GM19397 (cell line): Measurements from ENCODE around the gene CBY1.

ENCODE experiments used
- ATAC-seq: cut with Tn5 transposase; IDR thresholded peaks from one replicate; pipeline ENCODE4 v1.9.1; 2021; ENCODE audit warnings: mild to moderate bottlenecking, moderate library complexity; ENCODE audit not compliant: unreplicated experiment

Gene CBY1

DNA sequence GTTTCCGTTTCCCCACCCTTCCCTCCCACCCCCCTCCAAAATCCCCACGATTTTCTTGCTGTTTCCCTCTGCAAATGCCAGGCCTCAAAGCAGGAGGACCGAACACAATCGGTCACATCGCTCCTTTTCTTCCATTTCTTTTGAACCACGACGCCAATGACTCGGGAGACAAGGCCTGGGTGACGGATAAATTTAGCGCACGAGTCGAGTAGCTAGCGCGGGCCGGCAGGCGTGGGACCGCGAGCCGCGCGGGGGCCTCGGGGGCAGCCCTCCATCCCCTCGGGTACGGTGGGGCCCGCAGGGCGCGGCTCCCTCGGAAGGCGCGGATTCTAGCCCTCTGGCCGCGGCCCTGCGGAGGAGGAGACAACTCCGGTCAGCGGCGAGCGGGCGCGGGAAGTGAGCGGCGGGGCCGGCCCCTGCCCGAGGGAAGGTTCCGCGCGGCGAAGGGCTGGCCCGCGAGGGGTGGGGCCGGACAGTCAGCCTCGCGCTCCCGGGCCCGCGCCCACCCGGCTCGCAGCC lies 43.9 kb downstream of the CBY1 start:
- no peak for ATAC-seq

DNA sequence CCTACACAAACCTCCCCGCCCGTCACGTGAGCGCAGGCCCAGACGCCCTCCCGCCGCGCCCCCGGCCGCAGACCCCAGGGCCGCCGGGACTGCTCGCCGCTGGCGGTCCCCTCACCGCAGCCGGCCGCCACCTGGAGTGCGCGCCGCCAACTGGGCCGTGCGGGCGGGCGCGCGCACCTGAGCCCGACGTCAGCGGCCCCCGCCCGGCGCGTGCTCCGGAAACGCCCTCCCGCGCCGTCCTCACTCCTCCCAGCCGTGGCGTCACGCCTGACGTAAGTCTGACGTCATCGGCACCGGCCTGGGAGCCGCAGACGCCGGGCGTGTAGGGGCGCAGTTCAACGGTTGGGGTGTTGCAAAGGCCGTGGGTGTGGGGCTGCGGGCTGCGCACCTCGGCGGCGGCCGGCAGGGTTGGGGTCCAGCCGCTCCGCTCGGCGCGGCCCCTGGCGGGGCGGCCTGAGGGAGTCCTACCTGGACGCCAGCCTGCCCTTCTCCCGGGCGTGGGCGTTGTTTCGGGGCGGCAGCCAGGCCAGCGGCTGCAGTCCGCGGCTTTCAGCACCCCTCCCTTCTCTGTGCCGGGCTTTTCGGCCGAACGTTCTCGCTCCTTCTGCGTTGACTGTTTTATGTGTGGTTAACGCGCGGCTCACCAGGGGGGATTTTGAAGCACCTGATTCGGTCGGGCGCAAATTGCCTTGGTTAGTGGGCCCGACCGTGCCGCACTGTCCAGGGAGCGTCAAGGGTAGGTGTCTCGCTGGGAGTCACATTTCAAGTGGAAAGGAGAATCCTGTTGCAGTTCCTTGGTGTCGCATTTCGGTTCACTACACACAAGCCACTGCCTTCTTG lies 44.6 kb downstream of the CBY1 start, which contains the start of gene JOSD1:
Gene JOSD1, minus strand, starts transcription at position 155 of the 840 bp plus-strand sequence. CDS start 956 bp downstream, outside the sequence.
- peak; percentile 55 for ATAC-seq

DNA sequence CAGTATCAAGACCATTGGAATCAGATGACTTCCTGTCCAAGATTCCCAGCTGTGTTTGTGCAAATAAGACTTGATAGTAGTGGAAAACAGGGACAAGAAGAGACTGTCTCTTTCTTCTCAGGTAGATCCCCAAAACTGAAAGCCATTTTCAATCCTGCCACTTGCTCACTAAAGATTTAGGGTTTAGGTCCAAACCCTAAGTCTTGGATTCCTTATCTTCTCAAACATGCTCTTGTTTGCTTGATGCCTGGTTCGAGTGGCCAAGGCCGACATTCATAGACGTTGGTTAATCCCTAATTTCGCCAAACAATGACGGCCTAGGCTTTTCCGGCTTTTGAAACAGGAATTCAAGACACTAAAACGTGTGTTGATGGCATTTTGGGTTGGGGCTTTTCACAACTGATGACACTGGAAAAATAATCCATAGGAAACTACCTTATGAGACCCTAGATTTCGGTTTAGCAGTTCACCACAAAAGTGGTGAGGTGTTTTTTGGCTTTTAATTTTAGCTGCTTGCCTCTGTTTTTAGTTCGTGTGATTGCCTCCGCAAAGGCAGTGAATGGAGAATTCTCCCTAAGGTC lies 48.3 kb downstream of the CBY1 start:
- no peak for ATAC-seq

DNA sequence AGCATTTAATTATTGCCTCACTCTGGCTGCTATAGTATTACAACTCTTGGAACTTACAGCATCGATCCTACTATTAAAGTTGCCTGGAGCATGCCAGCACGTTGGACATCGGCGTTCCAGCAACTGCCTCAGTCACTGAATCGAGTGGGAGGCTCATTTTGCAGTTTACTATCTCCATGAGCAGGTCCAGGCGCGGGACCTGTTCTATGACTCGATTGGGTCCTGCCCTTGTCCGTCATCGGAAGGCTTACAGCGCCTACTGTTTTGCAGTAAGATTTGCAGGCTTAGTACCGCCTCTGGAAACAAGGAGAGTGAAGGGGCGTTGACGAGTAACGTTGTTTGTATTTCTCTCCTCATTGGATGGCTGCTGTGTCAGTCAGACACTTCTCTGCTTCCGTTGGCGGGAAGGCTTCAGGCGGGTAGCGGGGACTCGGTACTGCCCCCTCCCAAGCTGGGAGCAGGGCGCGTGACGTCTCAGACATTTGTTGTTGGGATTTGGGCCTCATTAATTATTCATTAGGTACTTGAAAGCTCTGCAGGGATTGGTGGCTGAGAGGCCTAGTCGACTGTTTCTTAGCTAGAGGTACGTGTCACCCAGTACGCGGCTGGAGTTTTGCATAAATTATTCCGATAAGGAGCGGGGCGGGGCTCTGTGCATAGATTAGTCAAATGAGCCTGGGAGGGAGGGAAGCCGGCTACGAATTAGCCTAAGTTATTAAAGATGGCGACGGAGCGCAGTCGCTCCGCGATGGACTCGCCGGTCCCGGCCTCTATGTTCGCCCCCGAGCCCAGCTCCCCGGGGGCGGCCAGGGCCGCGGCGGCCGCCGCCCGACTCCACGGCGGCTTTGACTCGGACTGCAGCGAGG lies 49.0 kb downstream of the CBY1 start, which contains the start of gene GTPBP1:
Gene GTPBP1, plus strand, starts transcription at position 710 of the 866 bp plus-strand sequence. Its CDS starts 12 bp downstream, at position 722.
- ATAC-seq: peak; percentile 67

DNA sequence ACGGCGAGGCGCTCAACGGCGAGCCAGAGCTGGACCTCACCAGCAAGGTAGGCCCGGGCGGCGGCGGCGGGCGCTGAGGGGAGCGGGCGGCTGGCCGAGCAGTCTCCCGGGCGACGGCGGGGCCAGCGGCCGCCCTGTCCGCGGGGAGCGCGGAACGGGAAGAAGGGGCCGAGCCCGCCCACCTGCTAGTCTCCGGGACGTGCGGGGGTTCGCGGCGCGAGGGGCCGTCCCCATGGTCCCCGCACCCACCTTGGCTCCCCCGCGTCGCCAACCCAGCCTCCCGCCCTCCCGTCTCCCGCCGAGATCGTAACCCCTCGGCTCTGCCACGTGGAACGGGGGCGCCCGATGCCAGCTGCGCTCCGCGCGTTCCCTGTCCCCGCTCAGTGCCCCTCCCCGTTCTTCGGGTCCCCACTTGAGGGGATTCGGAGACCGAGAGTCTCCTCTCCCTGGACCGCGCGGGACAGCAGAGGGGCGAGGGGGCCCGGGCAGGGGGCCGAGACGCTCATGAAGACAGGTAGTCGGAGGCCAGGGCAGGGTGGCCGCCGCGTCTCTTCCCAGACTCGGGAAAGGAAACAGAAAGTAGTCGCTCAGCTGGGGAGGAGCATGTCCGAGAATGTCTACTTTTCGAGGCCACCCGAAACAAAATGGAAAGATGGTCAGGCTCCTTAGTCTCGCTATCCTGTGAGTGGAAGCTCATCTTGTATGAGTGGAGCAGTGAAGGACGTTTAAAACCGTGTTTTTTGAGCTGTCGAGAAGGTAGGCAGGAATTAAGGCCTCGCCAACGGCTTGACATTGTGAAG lies 49.9 kb downstream of the CBY1 start:
- peak; percentile 5 for ATAC-seq

DNA sequence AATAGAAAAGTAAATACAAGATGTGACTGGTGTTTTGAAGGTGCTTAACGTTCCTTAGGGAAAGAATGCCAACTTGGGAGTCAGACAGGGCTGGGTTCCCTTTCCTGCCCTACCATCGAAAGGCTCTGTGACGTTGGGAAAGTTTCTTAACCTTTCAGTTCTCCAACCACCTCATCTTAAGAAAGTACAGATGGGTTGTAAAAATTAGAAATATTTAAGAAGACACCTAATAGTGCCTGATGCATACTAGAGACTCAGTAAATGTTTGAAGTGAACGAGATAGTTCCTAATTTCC lies 50.4 kb downstream of the CBY1 start:
- ATAC-seq: no peak

DNA sequence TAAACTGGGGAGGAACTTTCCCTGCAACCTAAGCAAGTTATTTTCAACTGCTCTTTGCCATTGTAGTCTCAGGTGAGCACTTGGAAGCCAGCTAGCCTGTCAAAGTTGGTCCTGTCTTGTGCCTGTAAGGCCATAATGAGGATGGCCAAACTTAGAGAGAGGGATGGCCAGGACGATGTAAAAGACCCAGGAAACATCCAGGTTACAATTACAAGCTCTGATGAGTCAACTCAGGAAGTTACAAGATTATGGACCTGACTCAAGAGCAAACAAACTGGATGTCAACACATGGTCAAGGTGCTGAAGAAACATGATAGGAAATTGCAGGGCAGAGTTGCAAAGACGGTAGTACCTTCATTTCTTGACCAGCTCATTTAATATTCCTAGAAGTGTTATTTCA lies 50.9 kb downstream of the CBY1 start:
- no peak for ATAC-seq

DNA sequence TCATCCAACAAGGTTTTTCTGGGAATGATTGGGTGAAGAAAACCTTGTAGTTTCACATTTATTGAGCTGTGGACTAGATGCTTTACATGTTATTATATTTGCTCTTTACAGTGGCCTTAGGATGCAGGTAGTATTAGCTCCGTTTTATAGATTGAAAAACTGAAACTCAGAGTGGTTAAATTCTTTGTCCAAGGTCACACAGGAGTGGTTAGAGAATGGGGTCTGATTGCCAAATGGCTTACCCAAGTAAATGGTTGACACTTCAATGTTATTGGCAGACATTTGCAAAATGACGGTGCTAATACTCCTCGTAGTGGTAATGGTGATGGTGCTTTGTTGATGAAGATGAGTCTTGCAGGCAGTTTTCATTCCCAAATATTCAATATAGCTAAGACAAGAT lies 51.5 kb downstream of the CBY1 start:
- ATAC-seq: no peak

DNA sequence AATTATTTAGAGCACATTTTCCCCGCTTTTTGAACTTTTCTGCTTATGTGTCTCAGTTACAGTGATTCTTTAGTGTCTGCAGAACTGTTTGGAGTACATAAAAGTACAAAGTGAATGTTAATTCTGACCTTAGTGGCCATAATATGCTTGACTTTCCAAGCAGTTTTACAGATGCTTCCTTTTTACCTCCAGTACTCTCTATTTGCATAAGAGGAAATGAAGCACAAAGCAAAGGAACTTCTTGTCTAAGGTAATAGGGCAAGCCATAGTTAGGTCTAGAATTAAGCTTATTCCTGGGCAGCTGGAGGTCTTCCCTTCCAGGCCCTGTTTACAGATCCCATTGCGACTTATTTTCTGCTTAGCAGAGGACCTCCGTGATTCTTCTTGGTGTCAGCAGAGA lies 52.9 kb downstream of the CBY1 start:
- ATAC-seq: no peak

DNA sequence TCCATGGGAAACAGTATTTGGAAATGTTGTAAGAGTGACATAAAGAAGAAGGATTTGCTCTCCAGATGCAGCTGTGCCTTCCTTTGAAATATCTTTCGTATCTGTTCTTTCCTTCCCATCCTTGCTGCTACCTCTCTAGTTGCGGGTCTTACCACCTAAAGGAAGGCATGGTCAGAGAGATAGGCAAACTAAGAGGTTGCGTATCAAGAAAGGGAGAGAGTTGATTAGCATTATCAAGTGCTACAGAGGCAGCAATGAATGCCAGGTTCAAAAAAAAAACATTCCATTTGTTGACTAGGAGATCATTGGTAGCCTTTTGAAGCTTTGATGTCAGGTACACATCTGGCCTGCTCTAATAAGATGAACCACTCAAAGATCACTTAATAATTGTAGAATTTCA lies 53.9 kb downstream of the CBY1 start:
- ATAC-seq: no peak

DNA sequence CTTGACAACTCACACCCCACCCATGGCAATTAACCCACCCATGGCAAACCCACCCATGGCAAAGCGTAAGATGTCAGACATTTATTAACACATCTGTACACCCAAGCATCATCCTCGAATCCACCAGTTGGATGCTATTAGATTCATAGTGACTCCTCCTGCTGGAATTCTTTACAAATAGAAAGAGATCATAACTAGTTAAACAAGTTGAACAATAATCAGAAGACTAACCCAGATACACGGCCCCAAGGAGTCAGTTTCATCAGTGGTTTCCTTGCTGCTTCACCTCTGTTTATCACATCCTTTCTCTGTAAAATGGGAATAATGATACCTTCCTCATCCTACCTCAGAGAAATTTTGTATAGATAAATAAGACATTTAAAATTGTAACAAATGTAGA lies 54.4 kb downstream of the CBY1 start:
- no peak for ATAC-seq

DNA sequence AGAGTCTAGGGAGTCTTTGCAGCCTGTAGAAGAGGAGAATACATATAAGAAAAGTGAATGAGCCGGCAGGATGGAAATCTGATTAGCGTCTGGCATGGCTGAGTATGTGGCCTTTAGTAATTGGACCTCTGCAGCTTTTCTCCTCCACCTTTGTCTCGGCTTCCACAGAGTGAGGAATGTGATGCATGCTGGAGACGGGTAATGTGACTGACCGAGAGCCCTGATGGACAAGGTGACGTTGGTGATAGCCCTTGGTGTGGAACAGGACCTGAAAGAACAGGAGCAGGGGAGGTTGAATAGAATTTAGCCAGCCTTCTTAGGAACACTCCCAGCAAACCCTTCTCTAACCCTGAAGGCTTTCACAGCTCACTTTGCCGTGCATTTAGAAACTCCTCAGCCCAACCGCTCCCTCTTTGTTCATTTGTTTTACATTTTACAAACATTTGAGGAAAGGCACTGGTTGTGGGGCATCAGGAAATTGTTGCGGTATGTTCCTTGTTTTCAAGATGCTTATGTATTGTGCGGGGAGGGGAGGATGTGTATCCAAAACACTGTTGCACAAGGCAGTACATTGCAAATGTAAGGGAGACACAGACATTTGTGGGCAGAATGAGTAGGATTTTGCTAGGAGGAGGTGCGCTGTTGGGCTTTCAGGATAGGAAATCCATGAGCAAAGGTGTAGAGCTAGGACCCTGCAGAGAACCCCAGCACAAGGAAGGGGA lies 56.2 kb downstream of the CBY1 start:
- no peak for ATAC-seq

DNA sequence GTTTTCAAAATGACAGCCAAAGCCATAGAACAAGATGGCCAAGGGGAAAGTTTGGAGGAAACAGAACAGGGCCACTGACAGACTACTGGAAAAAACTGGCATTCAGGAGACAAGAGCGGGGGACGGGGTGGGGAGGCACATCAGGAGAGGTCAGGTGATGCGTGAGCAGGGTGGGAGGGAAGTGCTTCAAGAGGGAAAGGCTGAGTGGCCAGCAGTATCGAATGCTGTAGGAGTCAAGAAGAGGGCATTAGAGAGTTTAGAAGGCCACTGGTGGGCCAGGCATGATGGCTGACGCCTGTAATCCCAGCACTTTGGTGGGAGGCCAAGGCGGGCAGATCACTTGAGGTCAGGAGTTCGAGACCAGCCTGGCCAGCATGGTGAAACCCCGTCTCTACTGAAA lies 57.5 kb downstream of the CBY1 start:
- no peak for ATAC-seq

DNA sequence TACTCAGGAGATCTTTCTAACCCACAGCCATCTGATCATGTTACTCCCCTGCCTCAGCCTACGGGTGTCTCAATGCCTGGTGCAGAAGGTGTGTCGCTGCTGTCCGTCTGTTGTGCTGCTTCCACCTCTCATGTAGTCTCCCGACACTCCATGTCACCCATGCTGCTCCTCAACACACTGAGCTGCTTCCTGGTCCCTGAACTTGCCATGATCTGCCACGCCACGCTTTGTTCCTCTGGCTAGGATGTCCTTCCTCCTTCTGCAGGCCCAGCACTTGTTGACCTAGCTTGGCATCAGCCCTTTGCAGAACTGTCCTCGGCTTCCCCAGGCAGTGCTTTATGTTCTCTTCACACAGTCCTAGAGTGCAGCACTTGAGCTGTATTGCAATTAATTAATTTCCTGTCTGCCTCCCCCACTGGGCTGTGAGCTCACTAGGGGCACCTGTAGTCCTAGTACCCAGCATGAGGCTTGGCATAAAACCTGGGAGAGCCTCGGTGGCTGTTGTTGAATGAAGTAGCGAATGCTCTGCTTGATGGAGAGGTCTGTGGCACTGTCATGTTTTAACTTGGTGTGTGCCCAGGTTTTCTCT lies 58.8 kb downstream of the CBY1 start:
- ATAC-seq: no peak

DNA sequence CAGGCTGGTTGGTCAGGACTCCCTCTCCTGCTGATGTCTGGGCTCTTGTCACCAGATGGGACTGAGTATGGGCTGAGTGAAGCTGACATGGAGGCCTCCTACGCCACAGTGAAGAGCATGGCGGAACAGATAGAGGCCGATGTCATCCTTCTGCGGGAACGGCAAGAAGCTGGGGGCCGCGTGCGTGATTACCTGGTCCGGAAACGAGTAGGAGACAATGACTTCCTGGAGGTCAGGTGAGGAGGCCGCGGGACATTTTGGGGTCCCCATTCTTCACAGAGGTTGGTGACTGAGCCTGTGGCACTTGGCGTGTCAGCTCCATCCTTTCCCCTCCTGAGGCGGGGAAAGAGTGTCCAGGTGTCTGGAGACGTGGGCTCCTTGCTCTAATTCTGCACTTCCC lies 59.4 kb downstream of the CBY1 start:
- no peak for ATAC-seq

DNA sequence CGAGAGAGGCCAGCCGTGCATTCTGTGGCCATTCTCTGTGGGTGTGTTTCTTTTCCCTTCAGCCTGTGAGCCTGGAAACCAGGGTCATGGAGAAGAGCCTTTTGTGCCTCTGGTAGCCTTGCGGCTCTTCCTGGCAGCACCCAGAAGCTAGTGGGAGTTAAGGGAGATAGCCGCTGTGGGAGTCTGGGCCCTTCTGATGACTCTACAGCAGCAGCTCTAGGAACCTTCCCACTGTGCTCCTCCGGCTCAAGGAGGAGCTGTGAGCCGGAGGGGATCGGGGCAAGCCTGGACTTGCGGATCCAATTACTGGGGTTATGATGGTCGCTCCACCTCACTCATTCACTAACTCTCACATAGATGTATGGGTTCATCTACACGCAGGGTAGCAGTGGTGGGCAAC lies 59.8 kb downstream of the CBY1 start:
- ATAC-seq: no peak

DNA sequence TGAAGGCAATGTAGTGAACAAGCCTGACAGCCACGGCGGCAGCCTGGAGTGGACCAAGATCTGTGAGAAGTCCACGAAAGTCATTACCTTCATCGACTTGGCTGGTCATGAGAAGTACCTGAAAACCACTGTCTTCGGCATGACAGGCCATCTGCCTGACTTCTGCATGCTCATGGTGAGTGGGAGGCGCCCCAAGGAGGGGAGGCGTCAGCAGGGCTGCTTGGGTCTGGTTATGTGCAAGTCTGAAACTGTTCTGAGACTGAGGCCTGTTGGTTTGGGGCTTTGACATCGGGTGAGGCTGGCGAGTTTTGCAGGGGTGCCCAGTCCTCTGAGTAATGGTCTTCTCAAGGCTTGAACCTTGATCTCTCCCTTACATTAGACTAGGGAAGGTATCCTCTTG lies 60.4 kb downstream of the CBY1 start:
- no peak for ATAC-seq

DNA sequence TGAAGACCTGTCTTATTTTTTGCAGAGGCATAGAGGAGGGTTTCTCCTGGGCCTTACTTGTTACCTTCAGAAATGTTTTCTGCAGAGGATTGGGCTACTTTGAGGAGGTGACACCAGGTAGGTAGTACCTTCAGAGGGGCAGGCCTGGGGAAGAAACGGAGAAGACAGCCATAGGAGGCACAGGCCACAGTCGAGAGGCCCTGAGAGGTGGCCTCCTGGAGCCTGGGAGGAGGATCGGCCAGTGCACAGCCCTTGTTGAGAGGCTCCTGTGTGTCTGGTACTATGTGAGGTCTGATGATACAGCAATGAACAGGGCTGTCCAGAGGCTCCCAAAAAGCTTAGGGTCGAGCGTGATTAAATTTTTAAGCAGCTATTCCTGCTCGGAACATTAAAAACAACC lies 60.8 kb downstream of the CBY1 start:
- no peak for ATAC-seq

DNA sequence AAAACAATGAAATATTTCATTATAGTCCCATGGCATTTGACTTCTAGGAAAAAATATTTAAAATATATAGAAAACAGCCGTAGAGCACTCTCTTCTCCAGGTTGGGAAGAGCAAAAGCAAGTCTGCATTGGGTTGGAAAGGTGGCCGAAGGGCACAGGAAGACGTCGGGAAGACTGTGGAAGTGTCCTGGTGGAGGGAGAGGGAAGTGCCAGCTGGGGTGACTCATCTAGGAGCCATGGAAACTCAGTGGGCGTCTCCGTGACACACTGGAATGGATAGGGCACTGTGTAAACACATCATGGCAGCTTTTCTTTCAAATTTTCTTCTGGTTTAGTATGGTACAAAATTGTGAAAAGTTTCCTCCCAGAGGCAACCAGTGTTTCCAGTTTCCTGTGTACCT lies 62.0 kb downstream of the CBY1 start:
- no peak for ATAC-seq

DNA sequence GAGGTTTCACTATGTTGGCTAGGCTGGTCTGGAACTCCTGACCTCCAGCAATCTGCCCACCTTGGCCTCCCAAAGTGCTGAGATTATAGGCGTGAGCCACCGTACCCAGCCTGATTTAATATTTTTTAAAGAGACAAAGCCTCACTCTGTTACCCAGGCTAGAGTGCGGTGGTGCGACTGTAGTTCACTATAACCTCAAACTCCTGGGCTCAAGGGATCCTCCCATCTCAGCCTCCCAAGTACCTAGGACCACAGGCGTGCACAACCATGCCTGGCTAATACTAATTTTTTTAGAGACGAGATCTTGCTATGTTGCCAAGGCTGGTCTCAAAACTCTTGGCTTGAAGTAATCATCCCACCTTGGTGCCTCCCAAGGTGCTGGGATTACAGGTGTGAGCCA lies 62.8 kb downstream of the CBY1 start:
- no peak for ATAC-seq
